Measurements from ENCODE around the gene CAMK1D. TPM values are rescaled to one million over a fixed set of nuclear protein-coding genes. Genes with fewer than 3 reads are reported as not detected.

CAMK1D gene
- total and polyA plus RNA-seq, 2 of the 8 experiments (the other 6 are each of a cell fraction or from before 2014, with no cell fraction given) = 3.5 to 10.6 TPM

GRCh38 chr10:12401466-12401865, 52.1 kb downstream of the CAMK1D start:
- TF ChIP-seq CTBP2 (IDR thresholded peaks at IDR 0.05; ENCODE audit: borderline replicate concordance, insufficient read depth, insufficient read length, low read length) (no peak), SIN3A (conservative IDR thresholded peaks at IDR 0.05 in 1 of 2, IDR thresholded peaks at IDR 0.05 in 1 of 2; ENCODE audit: low read depth in 1 of 2, low read length in 2 of 2) (no peak), RBBP5 (IDR thresholded peaks at IDR 0.05; ENCODE audit: borderline replicate concordance, low read depth, low read length) (no peak), POLR2AphosphoS5 (IDR thresholded peaks at IDR 0.05; ENCODE audit: low read depth, low read length) (no peak), KDM5A (IDR thresholded peaks at IDR 0.05; ENCODE audit: low read length) (no peak), CHD2 (IDR thresholded peaks at IDR 0.05; ENCODE audit: low read length) (no peak), EGR1 (IDR thresholded peaks at IDR 0.05; ENCODE audit: borderline replicate concordance, low read depth, low read length) (no peak), BRCA1 (IDR thresholded peaks at IDR 0.05; ENCODE audit: low read depth, low read length) (no peak), CEBPB (IDR thresholded peaks at IDR 0.05; ENCODE audit: low read depth, low read length) (no peak), RNF2 (IDR thresholded peaks at IDR 0.05; ENCODE audit: borderline replicate concordance, low read depth, low read length, missing control alignments, poor library complexity, severe bottlenecking) (no peak), KDM1A (IDR thresholded peaks at IDR 0.05; ENCODE audit: borderline replicate concordance, low read length) (no peak), CBX8 (IDR thresholded peaks at IDR 0.05; ENCODE audit: borderline replicate concordance, low read depth, low read length) (no peak), SP2 (IDR thresholded peaks at IDR 0.05; ENCODE audit: low read length) (no peak), JUN (IDR thresholded peaks at IDR 0.05; ENCODE audit: low read depth, low read length) (no peak)
- Histone ChIP-seq H3K79me2 (ENCODE audit: control insufficient read depth in 1 of 2, insufficient read depth in 2 of 2, low read length in 2 of 2) (no peaks in the 10 kb centered on the region), H4K91ac (replicated peaks; ENCODE audit: insufficient read length, low read length) (no peak overlapping the region), H2AFZ (ENCODE audit: low read length) (no peak overlapping the region), H2BK5ac (ENCODE audit: low read depth, low read length) (no peak overlapping the region), H2BK12ac (ENCODE audit: low read depth, low read length) (no peak overlapping the region), H2AK5ac (ENCODE audit: low read depth, low read length) (no peak overlapping the region), H3K4ac (replicated peaks; ENCODE audit: insufficient read length, low read depth, low read length) (no peak overlapping the region), H3K27ac (ENCODE audit: low read depth, low read length) (no peak overlapping the region), H2BK120ac (replicated peaks; ENCODE audit: low read depth, low read length) (no peak overlapping the region), H3K9ac (replicated peaks in 1 of 4; ENCODE audit: extremely low read depth in 1 of 4, low read depth in 3 of 4, low read length in 3 of 4) (no peak overlapping the region), H3K79me1 (ENCODE audit: low read depth, low read length) (no peaks in the 10 kb centered on the region), H3K23me2 (ENCODE audit: low read depth, low read length) (no peaks in the 10 kb centered on the region), H3K56ac (replicated peaks; ENCODE audit: insufficient read length, low read depth, low read length) (no peak overlapping the region), H4K8ac (ENCODE audit: extremely low read depth, insufficient read depth, low read length) (no peak overlapping the region; the same call in 1 of the 2 replicates), H3K4me2 (ENCODE audit: insufficient read depth in 1 of 2, low read depth in 2 of 2, low read length in 2 of 2) (no peak overlapping the region), H2BK15ac (ENCODE audit: low read length) (no peak overlapping the region), H3K4me1 (replicated peaks in 1 of 4; ENCODE audit: control insufficient read depth in 3 of 4, insufficient read depth in 4 of 4, low read length in 3 of 4) (peaks cover 0 to 9% (median 3%) of the 10 kb centered on the region in 4 experiments; a peak in 4 of 7 replicates), H3K27me3 (replicated peaks in 1 of 4; ENCODE audit: control insufficient read depth in 3 of 4, extremely low read depth in 1 of 4, insufficient read depth in 3 of 4, low read length in 3 of 4) (no peaks in the 10 kb centered on the region), H3K9me3 (ENCODE audit: insufficient read depth in 2 of 2, low read depth in 1 of 2, low read length in 1 of 2) (no peaks in the 10 kb centered on the region), H3K23ac (ENCODE audit: insufficient read length) (no peak overlapping the region), H3K14ac (ENCODE audit: insufficient read length) (no peak overlapping the region), H3K4me3 (ENCODE audit: extremely low read depth in 1 of 4, insufficient read depth in 2 of 4, low read depth in 3 of 4, low read length in 4 of 4) (no peak overlapping the region), H2BK20ac (ENCODE audit: low read length) (no peak overlapping the region), H4K20me1 (replicated peaks in 1 of 2; ENCODE audit: control insufficient read depth in 1 of 2, insufficient read depth in 2 of 2, low read length in 2 of 2) (no peaks in the 10 kb centered on the region), H4K5ac (ENCODE audit: insufficient read length, low read depth, low read length) (no peak overlapping the region), H3K36me3 (ENCODE audit: control insufficient read depth in 2 of 4, insufficient read depth in 4 of 4, low read length in 3 of 4) (no peaks in the 10 kb centered on the region), H3K18ac (ENCODE audit: extremely low read depth, low read length) (no peak overlapping the region)
- peak in 1 of 2 experiments; percentile 39 for DNase-seq (ENCODE audit: low read depth in 1 of 2, low spot score in 2 of 2)
- ChIA-PET POLR2A (ENCODE audit: partially characterized antibody) (interaction anchor here (0.8 kb wide), 1 partner anchor 19 kb away, joined by 3 read pairs; no protein-coding TSS in a partner anchor), CTCF (ENCODE audit: partially characterized antibody) (interaction anchor here (0.7 to 1.6 kb wide), 6 partner anchors 11 to 255 kb away, joined by 3 to 6 read pairs (median 3); no protein-coding TSS in a partner anchor)
- FAIRE-seq = no peak
- 86% methylated on average over 2 of the region's 2 CpGs; no CpG with 5 or more reads in 1 of the 2 experiments for WGBS, 2 experiments (ENCODE audit: extremely low coverage in 1 of 2, insufficient coverage in 1 of 2, insufficient read length in 1 of 2, insufficient replicate concordance in 2 of 2, low coverage in 1 of 2, low lambda C conversion rate in 2 of 2, missing lambda C conversion rate in 1 of 2)

Data from H1 (cell line).